Right cardiac atrium (tissue), 5 donors: ENCODE measurements around the gene SPECC1. TPM values are rescaled to one million over a fixed set of nuclear protein-coding genes. Genes with fewer than 3 reads are reported as not detected.
"Not testable (repeated sequence)": the region's sequence is repeated elsewhere in the genome, so short reads cannot be mapped to it uniquely, and the experiment has no call there.

Experiments used
- ATAC-seq, 2 donors: fragments of 200-7000 bp; cut with Tn5 transposase; one replicate each; pipeline versions ENCODE4 v1.8.0 to v1.9.1; 2020; ENCODE audit warnings: moderate library complexity in 2 of 2, mild to moderate bottlenecking in 1 of 2
- DNase-seq, 3 donors: peaks; one replicate each; pipeline ENCODE4 v3.0.0-alpha.2; 2020
- H3K27ac ChIP-seq: one replicate; pipeline ENCODE4 v1.5.1; 2013; ENCODE audit warnings: mild to moderate bottlenecking, low read length, control low read depth, moderate library complexity
- H3K27me3 ChIP-seq: one replicate; pipeline ENCODE4 v1.6.1; 2013; ENCODE audit not compliant: control insufficient read depth, insufficient read depth
- H3K4me1 ChIP-seq: one replicate; pipeline ENCODE4 v1.6.1; 2013; ENCODE audit warnings: low read length; ENCODE audit not compliant: control insufficient read depth, insufficient read depth
- H3K4me3 ChIP-seq: one replicate; pipeline ENCODE4 v1.5.1; 2013; ENCODE audit warnings: low read length, control low read depth
- H3K9me3 ChIP-seq: one replicate; pipeline ENCODE4 v1.6.1; 2013; ENCODE audit warnings: low read length; ENCODE audit not compliant: control insufficient read depth
- WGBS: extraction: QIAGEN DNeasy Blood & Tissue Kit; methylation state at CpG from one replicate; pipeline ENCODE4 v1.1.7; 2013; 5-methylcytosine and 5-hydroxymethylcytosine counted together
- intact Hi-C, 4 donors: fragments of 100-400 bp; cut with DNase I; formaldehyde crosslinking; loops; one replicate each; pipeline versions ENCODE4 v1.11.0 to v1.14.0; 2022 to 2023
- polyA plus RNA-seq: library from polyadenylated mRNA; stranded (reverse); fragments of 200-250 nt; gene quantifications from one replicate; pipeline ENCODE4 v1.2.3, GENCODE V29; 2013
- total RNA-seq, 4 donors: library from RNA; stranded (reverse); fragmentation: NEBNext Ultra II Directional; extraction: Animal tissue kit (Norgen Biotek cat#: 25700); gene quantifications; one replicate each; pipeline ENCODE4 v1.2.1, GENCODE V29; 2021
- donor health status: healthy with polysubstance abuse.
- donor health status: DM: no; HTN: yes; CAD: no.
- donor health status: DM: no; HTN: no; CAD: no.
- donor health status: DM: no; HTN: yes; CAD: no; lungs with severe emphysema.
- donor health status: DM: yes; HTN: yes; CAD: no.

The SPECC1 gene
- total and polyA plus RNA-seq, 5 donors: 3.1 to 9.7 (median 8.0) TPM

GRCh38 chr17:20159406-20160069, 150.4 kb downstream of the SPECC1 start:
- Histone ChIP-seq H3K4me1 (no peaks in the 10 kb centered on the region), H3K4me3 (no peak overlapping the region), H3K27me3 (peaks cover 2% of the 10 kb centered on the region), H3K9me3 (no peaks in the 10 kb centered on the region), H3K27ac (no peak overlapping the region)
- ATAC-seq (no peak), DNase-seq (no peak)
- intact Hi-C loops: no loop called here
- WGBS: 88% methylated on average over 4 of the region's 4 CpGs

DNA sequence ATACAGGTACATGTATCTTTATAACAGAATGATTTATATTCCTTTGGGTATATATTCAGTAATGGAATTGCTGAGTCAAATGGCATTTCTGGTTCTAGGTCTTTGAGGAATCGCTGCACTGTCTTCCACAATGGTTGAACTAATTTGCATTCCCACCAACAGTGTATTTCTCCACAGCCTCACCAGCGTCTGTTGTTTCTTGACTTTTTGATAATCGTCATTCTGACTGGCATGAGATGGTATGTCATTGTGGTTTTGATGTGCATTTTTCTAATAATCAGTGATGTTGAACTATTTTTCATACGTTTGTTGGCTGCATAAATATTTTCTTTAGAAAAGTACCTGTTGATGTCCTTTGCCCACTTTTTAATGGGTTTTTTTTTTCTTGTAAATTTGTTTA, 156.4 kb downstream of the SPECC1 start:
- WGBS: 92% methylated on average over 4 of the region's 4 CpGs
- DNase-seq, H3K27me3 ChIP-seq, H3K4me1 ChIP-seq, intact Hi-C loops, H3K9me3 ChIP-seq, ATAC-seq, H3K27ac ChIP-seq, H3K4me3 ChIP-seq: not testable (repeated sequence)

- Histone ChIP-seq H3K4me3 (no peak overlapping the region), H3K9me3 (no peaks in the 10 kb centered on the region), H3K27ac (no peak overlapping the region), H3K27me3 (no peaks in the 10 kb centered on the region), H3K4me1 (no peaks in the 10 kb centered on the region)
- 81% methylated on average over 3 of the region's 3 CpGs for WGBS
- DNase-seq: no peak
- no peak for ATAC-seq
- intact Hi-C loops: no loop called here
These were observed 160.9 kb downstream of the SPECC1 start for GRCh38 chr17:20170085-20170484.

GRCh38 chr17:20171741-20172365, 162.7 kb downstream of the SPECC1 start:
- Histone ChIP-seq H3K9me3 (no peaks in the 10 kb centered on the region), H3K4me3 (no peak overlapping the region), H3K27me3 (no peaks in the 10 kb centered on the region), H3K27ac (no peak overlapping the region), H3K4me1 (no peaks in the 10 kb centered on the region)
- 89% methylated on average over 2 of the region's 2 CpGs for WGBS
- DNase-seq: no peak
- ATAC-seq: no peak
- intact Hi-C loops: no loop called here

- 77% methylated on average over 2 of the region's 2 CpGs for WGBS
- ATAC-seq: no peak
- H3K4me3 ChIP-seq: no peak overlapping the region
- no peaks in the 10 kb centered on the region for H3K9me3 ChIP-seq
- no peak overlapping the region for H3K27ac ChIP-seq
- H3K4me1 ChIP-seq: no peaks in the 10 kb centered on the region
- intact Hi-C loops: no loop called here
- no peaks in the 10 kb centered on the region for H3K27me3 ChIP-seq
- DNase-seq: no peak
These were observed 163.2 kb downstream of the SPECC1 start for GRCh38 chr17:20172376-20172775.

DNA sequence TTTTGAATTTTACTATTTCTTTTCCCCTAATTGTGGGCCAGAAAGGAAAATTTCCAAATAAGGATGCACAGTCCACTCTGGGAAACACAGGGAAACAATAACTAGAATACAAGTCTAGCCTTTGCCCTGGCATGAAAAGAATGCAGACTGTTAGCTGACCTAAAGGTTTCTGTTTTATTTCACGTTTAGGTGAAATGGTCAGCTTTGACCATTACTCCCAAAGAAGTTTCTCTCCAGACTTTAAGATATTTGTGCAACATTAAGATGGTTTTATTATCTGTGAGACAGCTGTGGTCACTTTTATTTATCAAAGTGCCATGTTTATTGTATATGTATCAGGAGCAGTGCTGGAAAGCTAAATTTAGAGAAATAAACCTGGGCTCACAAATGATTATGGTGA, 163.9 kb downstream of the SPECC1 start:
- no peak for DNase-seq
- WGBS: 44% methylated on average over 1 of the region's 1 CpG

GRCh38 chr17:20174588-20175265, 165.6 kb downstream of the SPECC1 start:
- WGBS: 90% methylated on average over 12 of the region's 12 CpGs

More for the DNA sequence above, 163.9 kb downstream of the SPECC1 start:
- Histone ChIP-seq H3K27ac (no peak overlapping the region), H3K27me3 (no peaks in the 10 kb centered on the region), H3K4me3 (no peak overlapping the region), H3K4me1 (no peaks in the 10 kb centered on the region), H3K9me3 (no peaks in the 10 kb centered on the region)
- no peak for ATAC-seq
- intact Hi-C loops: no loop called here

DNA sequence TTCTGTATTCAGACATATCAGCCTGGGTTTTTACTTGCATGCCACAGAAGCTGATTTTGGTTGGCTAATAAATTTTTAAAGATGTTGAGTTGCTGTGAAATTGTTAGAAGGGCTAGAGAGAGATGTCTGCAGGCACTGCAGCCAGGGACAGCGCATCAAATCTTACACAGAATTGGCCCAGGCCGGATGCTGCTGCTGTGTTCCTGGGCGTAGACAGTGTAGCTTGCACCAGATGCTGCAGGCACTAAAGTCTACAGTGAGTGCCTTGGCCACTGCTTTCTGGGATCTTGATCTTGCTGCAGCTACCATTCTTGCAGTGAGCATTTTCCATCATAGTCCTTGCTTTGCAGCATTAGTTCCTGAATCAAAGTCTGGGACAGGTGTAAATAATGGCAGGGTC, 169.9 kb downstream of the SPECC1 start:
- H3K4me1 ChIP-seq: no peaks in the 10 kb centered on the region
- DNase-seq (no peak), ATAC-seq (no peak)
- intact Hi-C loops: no loop called here
- H3K4me3 ChIP-seq: no peak overlapping the region
- no peak overlapping the region for H3K27ac ChIP-seq
- H3K27me3 ChIP-seq: no peaks in the 10 kb centered on the region
- no peaks in the 10 kb centered on the region for H3K9me3 ChIP-seq
- WGBS: 86% methylated on average over 3 of the region's 3 CpGs

More at GRCh38 chr17:20174588-20175265, 165.6 kb downstream of the SPECC1 start:
- ATAC-seq (no peak), DNase-seq (no peak)
- no peaks in the 10 kb centered on the region for H3K4me1 ChIP-seq
- no peaks in the 10 kb centered on the region for H3K27me3 ChIP-seq
- intact Hi-C loops: no loop called here
- H3K27ac ChIP-seq: no peak overlapping the region
- H3K4me3 ChIP-seq: no peak overlapping the region
- H3K9me3 ChIP-seq: no peaks in the 10 kb centered on the region

DNA sequence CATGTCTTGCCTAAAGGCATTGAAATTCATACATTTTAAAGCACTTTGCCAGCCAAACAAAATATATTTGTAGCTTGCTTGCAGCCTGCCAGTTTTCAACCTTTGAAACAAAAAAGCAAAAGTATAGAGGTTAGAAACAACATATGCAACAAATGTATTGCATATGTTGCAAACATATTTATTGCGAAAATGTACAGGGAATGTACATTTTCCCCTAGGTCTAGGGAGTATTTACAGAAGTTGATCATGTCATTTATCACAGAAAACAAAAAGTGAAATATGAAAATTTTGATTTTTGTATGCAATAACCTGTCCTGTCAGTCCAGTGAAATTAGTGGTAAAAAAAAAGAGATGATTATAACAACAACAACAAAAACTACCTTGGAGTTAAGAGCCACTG, 171.5 kb downstream of the SPECC1 start:
- no peak for DNase-seq
- intact Hi-C loops: loop anchor here in 1 of 4 donors (10.0 kb wide), 1 partner anchor 64 kb away; no protein-coding TSS in a partner anchor
- Histone ChIP-seq H3K4me1 (no peaks in the 10 kb centered on the region), H3K4me3 (no peak overlapping the region), H3K27me3 (no peaks in the 10 kb centered on the region), H3K27ac (no peak overlapping the region), H3K9me3 (no peaks in the 10 kb centered on the region)
- WGBS: 98% methylated on average over 1 of the region's 1 CpG
- ATAC-seq: no peak

DNA sequence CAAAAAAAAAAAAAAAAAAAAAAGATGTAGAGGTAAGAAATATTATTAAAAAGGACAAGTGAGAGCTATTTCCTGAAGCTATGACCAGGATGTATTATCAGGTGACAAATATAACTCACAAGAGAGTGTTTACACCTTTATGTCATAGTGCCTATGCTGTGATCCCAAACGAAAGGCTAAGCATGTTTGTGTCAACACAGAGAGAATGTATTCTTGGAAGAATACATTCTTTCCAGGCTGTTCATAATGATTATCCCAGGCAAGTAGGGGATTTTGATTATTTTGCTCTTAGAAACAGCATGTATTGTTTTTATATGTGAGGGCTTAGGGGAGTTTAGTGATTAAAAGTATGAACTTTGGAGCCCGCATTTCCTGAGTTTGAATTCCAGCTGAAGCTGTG, 175.0 kb downstream of the SPECC1 start:
- Histone ChIP-seq H3K27me3 (no peaks in the 10 kb centered on the region), H3K4me1 (no peaks in the 10 kb centered on the region), H3K9me3 (no peaks in the 10 kb centered on the region), H3K27ac (no peak overlapping the region), H3K4me3 (no peak overlapping the region)
- DNase-seq (no peak), ATAC-seq (no peak)
- 55% methylated on average over 2 of the region's 2 CpGs for WGBS
- intact Hi-C loops: loop anchor here in 1 of 4 donors (10.0 kb wide), 1 partner anchor 61 kb away; no protein-coding TSS in a partner anchor

- H3K27ac ChIP-seq: no peak overlapping the region
- DNase-seq (no peak), ATAC-seq (no peak)
- no peaks in the 10 kb centered on the region for H3K4me1 ChIP-seq
- no peaks in the 10 kb centered on the region for H3K9me3 ChIP-seq
- 87% methylated on average over 10 of the region's 10 CpGs for WGBS
- intact Hi-C loops: loop anchor here in 1 of 4 donors (10.0 kb wide), 1 partner anchor 60 kb away; no protein-coding TSS in a partner anchor
- no peaks in the 10 kb centered on the region for H3K27me3 ChIP-seq
- no peak overlapping the region for H3K4me3 ChIP-seq
These were observed 175.9 kb downstream of the SPECC1 start for GRCh38 chr17:20184977-20185619.
